Fibroblast of the aortic adventitia (primary cell): Measurements from ENCODE around the gene ETV6. TPM values are rescaled to one million over a fixed set of nuclear protein-coding genes. Genes with fewer than 3 reads are reported as not detected.

Source experiments
- DNase-seq: peaks from one replicate; pipeline ENCODE4 v3.0.0-alpha.2; 2010; ENCODE audit warnings: low read depth
- H3K4me3 ChIP-seq: 2 replicates; pipeline ENCODE4 v1.5.1; 2011; ENCODE audit warnings: low read depth, mild to moderate bottlenecking, control low read depth, low read length, moderate library complexity
- total RNA-seq: library from RNA; depleted of rRNA; stranded (reverse); fragments of >200 nt; gene quantifications from 2 replicates; pipeline ENCODE4 v1.2.3, GENCODE V29; 2012; ENCODE audit warnings: low replicate concordance
- TF ChIP-seq, protein P1 (sequence below): IDR thresholded peaks from 2 replicates; pipeline ENCODE4 v1.5.1; 2011; ENCODE audit warnings: mild to moderate bottlenecking, low read length, control low read depth, inconsistent platforms; ENCODE audit not compliant: insufficient read depth

Gene ETV6
- total RNA-seq, 1 donor, result 6.1 TPM

DNA sequence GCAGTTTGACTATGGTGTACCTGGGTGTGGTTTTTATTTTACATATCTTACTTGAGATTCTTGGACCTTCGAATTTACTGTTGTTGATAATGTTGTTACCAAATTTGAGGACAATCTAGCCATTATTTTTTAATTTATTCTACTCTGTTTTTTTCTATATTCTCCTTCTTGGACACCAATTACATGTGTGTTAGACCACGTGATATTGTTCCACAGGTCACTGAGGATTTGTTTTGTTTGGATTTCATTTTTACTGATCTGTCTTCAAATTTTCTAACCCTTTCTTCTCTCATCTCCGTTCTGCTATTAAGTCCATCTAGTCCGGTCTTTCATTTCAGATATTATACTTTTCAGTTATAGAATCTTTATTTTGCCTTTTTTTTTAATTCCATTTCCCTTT lies 216.3 kb downstream of the ETV6 start:
- TF ChIP-seq, protein P1, sequence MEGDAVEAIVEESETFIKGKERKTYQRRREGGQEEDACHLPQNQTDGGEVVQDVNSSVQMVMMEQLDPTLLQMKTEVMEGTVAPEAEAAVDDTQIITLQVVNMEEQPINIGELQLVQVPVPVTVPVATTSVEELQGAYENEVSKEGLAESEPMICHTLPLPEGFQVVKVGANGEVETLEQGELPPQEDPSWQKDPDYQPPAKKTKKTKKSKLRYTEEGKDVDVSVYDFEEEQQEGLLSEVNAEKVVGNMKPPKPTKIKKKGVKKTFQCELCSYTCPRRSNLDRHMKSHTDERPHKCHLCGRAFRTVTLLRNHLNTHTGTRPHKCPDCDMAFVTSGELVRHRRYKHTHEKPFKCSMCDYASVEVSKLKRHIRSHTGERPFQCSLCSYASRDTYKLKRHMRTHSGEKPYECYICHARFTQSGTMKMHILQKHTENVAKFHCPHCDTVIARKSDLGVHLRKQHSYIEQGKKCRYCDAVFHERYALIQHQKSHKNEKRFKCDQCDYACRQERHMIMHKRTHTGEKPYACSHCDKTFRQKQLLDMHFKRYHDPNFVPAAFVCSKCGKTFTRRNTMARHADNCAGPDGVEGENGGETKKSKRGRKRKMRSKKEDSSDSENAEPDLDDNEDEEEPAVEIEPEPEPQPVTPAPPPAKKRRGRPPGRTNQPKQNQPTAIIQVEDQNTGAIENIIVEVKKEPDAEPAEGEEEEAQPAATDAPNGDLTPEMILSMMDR, result no peak
- no peak for DNase-seq
- no peak overlapping the region for H3K4me3 ChIP-seq

DNA sequence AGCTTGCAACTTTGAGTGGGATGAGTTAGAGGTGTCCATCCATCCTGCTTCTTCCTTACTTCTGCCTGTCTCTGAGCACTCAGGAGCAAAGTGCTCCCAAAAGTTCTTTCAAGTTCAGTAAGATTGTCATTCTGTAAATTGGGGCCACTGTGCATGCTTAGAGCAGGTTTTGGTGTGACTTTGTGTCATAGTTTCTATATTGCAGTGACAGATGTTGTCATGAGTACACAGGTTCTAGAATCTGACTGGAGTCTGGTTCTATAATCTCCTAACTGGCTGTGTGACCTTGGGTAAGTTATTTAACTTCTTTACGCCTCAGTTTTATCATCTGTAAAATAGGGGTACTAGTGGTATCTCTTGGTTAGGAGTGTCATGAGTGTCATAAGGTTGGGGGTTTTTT lies 218.6 kb downstream of the ETV6 start:
- DNase-seq, result no peak
- TF ChIP-seq, protein P1, result no peak
- H3K4me3 ChIP-seq, result no peak overlapping the region

DNA sequence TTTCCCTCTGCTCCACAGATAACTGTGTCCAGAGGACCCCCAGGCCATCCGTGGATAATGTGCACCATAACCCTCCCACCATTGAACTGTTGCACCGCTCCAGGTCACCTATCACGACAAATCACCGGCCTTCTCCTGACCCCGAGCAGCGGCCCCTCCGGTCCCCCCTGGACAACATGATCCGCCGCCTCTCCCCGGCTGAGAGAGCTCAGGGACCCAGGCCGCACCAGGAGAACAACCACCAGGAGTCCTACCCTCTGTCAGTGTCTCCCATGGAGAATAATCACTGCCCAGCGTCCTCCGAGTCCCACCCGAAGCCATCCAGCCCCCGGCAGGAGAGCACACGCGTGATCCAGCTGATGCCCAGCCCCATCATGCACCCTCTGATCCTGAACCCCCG lies 219.9 kb downstream of the ETV6 start:
- no peak for DNase-seq
- TF ChIP-seq, protein P1, result no peak
- H3K4me3 ChIP-seq, result no peak overlapping the region

DNA sequence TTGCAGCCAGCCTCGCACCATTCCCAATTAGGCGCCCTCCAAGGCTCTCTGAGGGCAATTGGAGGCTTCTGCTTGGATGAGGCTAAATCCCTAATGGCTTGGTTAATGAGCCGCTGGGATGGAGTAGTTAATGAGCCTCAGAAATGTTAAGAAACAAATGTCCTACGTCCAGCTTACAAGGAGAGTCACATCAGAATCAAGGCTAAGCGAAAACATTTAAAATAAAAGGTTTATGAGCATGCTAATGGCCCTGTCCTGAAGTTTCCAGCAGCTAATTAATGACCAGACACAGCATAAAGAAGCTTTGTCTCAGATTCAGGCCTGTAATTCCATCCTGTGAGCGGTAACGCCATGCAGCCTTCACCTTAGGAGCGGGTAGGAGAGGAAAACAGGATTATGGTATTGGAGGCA lies 220.6 kb downstream of the ETV6 start:
- no peak for DNase-seq
- TF ChIP-seq, protein P1, result no peak
- H3K4me3 ChIP-seq, result no peak overlapping the region

DNA sequence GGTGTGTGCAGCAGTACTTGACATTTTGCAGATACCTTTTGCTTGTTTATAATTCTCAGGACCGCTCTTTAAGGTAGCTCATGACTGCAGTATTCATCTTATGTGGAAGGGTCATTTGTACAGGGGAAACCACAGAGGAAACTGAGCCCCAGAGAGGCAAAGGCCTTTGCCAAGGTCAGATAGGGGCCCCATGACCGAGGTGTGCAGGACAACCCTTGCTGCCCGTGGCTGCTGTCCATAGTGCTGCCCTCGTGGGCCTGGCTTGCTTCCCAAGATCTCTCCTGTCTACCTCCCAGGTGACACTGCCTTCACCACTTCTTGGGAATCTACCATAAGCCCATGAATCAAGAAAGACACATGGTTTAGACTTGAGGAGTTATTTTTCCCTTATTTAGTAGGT lies 222.6 kb downstream of the ETV6 start:
- no peak overlapping the region for H3K4me3 ChIP-seq
- no peak for DNase-seq
- TF ChIP-seq, protein P1, result no peak

DNA sequence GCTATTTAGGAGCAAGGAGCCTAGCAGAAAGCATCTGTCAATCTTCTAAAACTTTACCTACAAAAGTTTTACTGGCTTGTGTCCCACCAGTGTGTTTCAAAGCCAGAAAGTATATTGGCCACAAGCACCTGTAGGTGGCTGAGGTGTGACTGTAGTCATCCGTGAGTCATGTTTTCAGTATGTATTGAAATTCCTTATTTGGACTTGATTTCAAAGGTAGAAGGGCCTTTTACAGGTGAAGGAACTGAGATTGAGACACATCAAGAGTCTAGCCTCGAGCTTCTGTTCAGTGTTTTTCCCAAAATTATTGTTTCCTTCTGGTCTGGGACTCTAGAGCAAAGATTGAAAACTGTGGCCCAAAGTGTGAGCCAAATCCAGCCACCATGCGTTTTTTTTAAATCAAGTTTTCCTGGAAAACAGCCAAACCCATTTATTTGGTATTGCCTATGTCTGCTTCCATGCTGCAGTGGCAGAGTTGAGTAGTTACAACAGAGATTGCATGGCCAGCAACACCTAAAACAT lies 226.0 kb downstream of the ETV6 start:
- H3K4me3 ChIP-seq, result no peak overlapping the region
- peak; percentile 9 for DNase-seq
- TF ChIP-seq, protein P1, result no peak

DNA sequence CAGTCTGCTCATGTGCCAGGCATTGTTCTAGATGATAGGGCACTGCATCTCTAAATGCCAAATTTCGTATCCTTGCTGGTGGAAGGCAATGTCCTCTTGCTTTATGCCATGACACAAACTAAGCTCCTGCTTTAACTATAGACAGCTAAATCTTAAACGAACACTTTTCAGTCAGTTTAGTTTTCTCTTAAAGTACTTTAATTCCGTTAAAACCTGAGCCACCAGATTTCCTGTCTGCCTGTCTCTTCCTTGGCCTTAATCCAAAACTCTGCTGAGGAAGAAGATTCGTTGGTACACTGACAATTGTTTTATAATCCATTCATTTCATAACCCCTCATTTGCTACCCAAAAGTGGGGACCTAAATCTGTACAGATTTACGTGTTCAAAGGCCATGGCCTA lies 226.8 kb downstream of the ETV6 start:
- no peak for DNase-seq
- no peak overlapping the region for H3K4me3 ChIP-seq
- TF ChIP-seq, protein P1, result no peak
